HCT116 (cell line): Measurements from ENCODE around the gene GNB1L. TPM values are rescaled to one million over a fixed set of nuclear protein-coding genes. Genes with fewer than 3 reads are reported as not detected.

Experiments
- ATAC-seq: fragments of 200-7000 bp; cut with Tn5 transposase; 2 replicates; pipeline ENCODE4 v1.9.1; 2020; ENCODE audit warnings: mild to moderate bottlenecking, moderate library complexity
- BruUV-seq: library from RNA; stranded (reverse); fragments of 400-500 nt; replicated peaks from 2 replicates; lab custom pipeline; 2021; lab: Mats Ljungman, UMichigan
- CTCF ChIA-PET: fragments of 300-600 bp; sonication (Branson Sonifier 250); formaldehyde crosslinking; loops from one replicate; lab custom pipeline; 2021; ENCODE audit warnings: antibody characterized with exemption; lab: Charles Lee
- POLR2A ChIA-PET: fragments of 300-600, 350-600 bp; sonication (Branson Sonifier 250); formaldehyde crosslinking; loops from one replicate; lab custom pipeline; 2021; ENCODE audit warnings: antibody characterized with exemption; lab: Charles Lee
- RAD21 ChIA-PET, 2 experiments: fragments of 300-600 bp; sonication (Branson Sonifier 250); formaldehyde crosslinking; loops; one replicate each; lab custom pipeline; 2023; ENCODE audit warnings: low total read pairs in 2 of 2; ENCODE audit not compliant: uncharacterized antibody in 2 of 2, unreplicated experiment in 2 of 2, low non-redundant PET in 1 of 2; lab: Charles Lee
- DNase-seq: peaks from one replicate; pipeline ENCODE4 v3.0.0-alpha.2; 2010; ENCODE audit warnings: low read depth, low spot score
- H2AFZ ChIP-seq: fragments of 200-600 bp; shearing (Covaris generic), sonication (generic); 2 replicates; pipeline ENCODE4 v1.6.1; 2017; ENCODE audit warnings: low read depth, mixed run types, mixed read lengths, antibody characterized with exemption, low read length; ENCODE audit not compliant: poor library complexity, severe bottlenecking
- H3K27ac ChIP-seq: 2 replicates; pipeline ENCODE4 v1.5.1; 2012; ENCODE audit warnings: low read depth, low read length
- H3K27me3 ChIP-seq: fragments of 200-600 bp; sonication (generic); 2 replicates; pipeline ENCODE4 v1.6.1; 2016; ENCODE audit warnings: mixed run types, low read length, mixed read lengths; ENCODE audit not compliant: insufficient read depth
- H3K36me3 ChIP-seq, 2 experiments: fragments of 200-500 bp in 1 of 2; fragments of 200-600 bp in 1 of 2; sonication (Bioruptor generic) in 1 of 2; sonication (generic) in 1 of 2; 2 replicates each; pipeline versions ENCODE4 v1.5.1 to v1.6.1; 2014 to 2016; ENCODE audit warnings: low read length in 2 of 2, inconsistent platforms in 1 of 2, mixed read lengths in 1 of 2, mixed run types in 1 of 2; ENCODE audit not compliant: insufficient read depth in 2 of 2, control insufficient read depth in 1 of 2
- H3K4me1 ChIP-seq, 2 experiments: fragments of 200-600 bp in 1 of 2; sonication (generic) in 1 of 2; 2 replicates each; pipeline versions ENCODE4 v1.5.1 to v1.6.1; 2012 to 2017; ENCODE audit warnings: low read length in 2 of 2, inconsistent platforms in 1 of 2, mild to moderate bottlenecking in 1 of 2, mixed read lengths in 1 of 2, mixed run types in 1 of 2, moderate library complexity in 1 of 2; ENCODE audit not compliant: insufficient read depth in 2 of 2, control insufficient read depth in 1 of 2
- H3K4me2 ChIP-seq: fragments of 200-600 bp; sonication (generic); 2 replicates; pipeline ENCODE4 v1.6.1; 2017; ENCODE audit warnings: mixed run types, low read length, mixed read lengths
- H3K4me3 ChIP-seq, 2 experiments: fragments of 200-600 bp in 1 of 2; sonication (generic) in 1 of 2; replicated peaks in 1 of 2; 2 replicates each; pipeline ENCODE4 v1.5.1; 2011 to 2016; ENCODE audit warnings: low read length in 2 of 2, control low read depth in 1 of 2, low read depth in 1 of 2, mild to moderate bottlenecking in 1 of 2, mixed read lengths in 1 of 2, mixed run types in 1 of 2
- H3K79me2 ChIP-seq: fragments of 200-600 bp; sonication (generic); 2 replicates; pipeline ENCODE4 v1.6.1; 2017; ENCODE audit warnings: mild to moderate bottlenecking, mixed run types, low read length, moderate library complexity, mixed read lengths; ENCODE audit not compliant: insufficient read depth
- H3K9ac ChIP-seq: fragments of 200-600 bp; sonication (generic); 2 replicates; pipeline ENCODE4 v1.6.1; 2016; ENCODE audit warnings: low read length, mixed read lengths
- H3K9me2 ChIP-seq: fragments of 200-600 bp; sonication (generic), shearing (Covaris generic); 2 replicates; pipeline ENCODE4 v1.6.1; 2017; ENCODE audit warnings: mixed run types, mild to moderate bottlenecking, moderate library complexity; ENCODE audit not compliant: insufficient read depth
- H3K9me3 ChIP-seq, 2 experiments: fragments of 200-500 bp in 1 of 2; fragments of 200-600 bp in 1 of 2; sonication (Bioruptor generic) in 1 of 2; sonication (generic) in 1 of 2; 2 replicates each; pipeline ENCODE4 v1.6.1; 2014 to 2017; ENCODE audit warnings: low read length in 2 of 2, mixed read lengths in 2 of 2, inconsistent platforms in 1 of 2, low read depth in 1 of 2, mild to moderate bottlenecking in 1 of 2, mixed run types in 1 of 2, moderate library complexity in 1 of 2; ENCODE audit not compliant: control insufficient read depth in 1 of 2, insufficient read depth in 1 of 2
- H4K20me1 ChIP-seq: fragments of 200-600 bp; sonication (generic), shearing (Covaris generic); 2 replicates; pipeline ENCODE4 v1.6.1; 2017; ENCODE audit warnings: mixed run types, mild to moderate bottlenecking, moderate library complexity; ENCODE audit not compliant: insufficient read depth
- CBX3 ChIP-seq: IDR thresholded peaks from 2 replicates; pipeline ENCODE4 v1.6.1; 2012; ENCODE audit warnings: low read depth
- EGR1 ChIP-seq: IDR thresholded peaks from 2 replicates; pipeline ENCODE4 v1.6.1; 2012; ENCODE audit warnings: low read depth
- FOSL1 ChIP-seq: IDR thresholded peaks from 2 replicates; pipeline ENCODE4 v1.6.1; 2012; ENCODE audit warnings: low read depth
- MAX ChIP-seq: IDR thresholded peaks from 2 replicates; pipeline ENCODE4 v1.6.1; 2012
- POLR2A ChIP-seq: IDR thresholded peaks from 2 replicates; pipeline ENCODE4 v1.7.0; 2011; ENCODE audit warnings: borderline replicate concordance; ENCODE audit not compliant: insufficient read depth, insufficient read length; ENCODE audit errors: extremely low read depth
- POLR2AphosphoS5 ChIP-seq: IDR thresholded peaks from 2 replicates; pipeline ENCODE4 v1.6.1; 2011; ENCODE audit warnings: mild to moderate bottlenecking, low read depth, low read length, moderate library complexity
- RAD21 ChIP-seq: IDR thresholded peaks from 2 replicates; pipeline ENCODE4 v1.6.1; 2012; ENCODE audit warnings: low read depth, mild to moderate bottlenecking
- REST ChIP-seq: IDR thresholded peaks from 2 replicates; pipeline ENCODE4 v1.6.1; 2012; ENCODE audit warnings: low read depth
- SP1 ChIP-seq: IDR thresholded peaks from 2 replicates; pipeline ENCODE4 v1.6.1; 2012; ENCODE audit warnings: low read depth
- YY1 ChIP-seq: IDR thresholded peaks from 2 replicates; pipeline ENCODE4 v1.6.1; 2011; ENCODE audit warnings: low read length, low read depth, moderate library complexity, mild to moderate bottlenecking; ENCODE audit not compliant: insufficient replicate concordance; ENCODE audit errors: extremely low read depth
- intact Hi-C: fragments of 100-400 bp; cut with micrococcal nuclease; formaldehyde crosslinking; loops from 2 replicates; pipeline ENCODE4 v1.10.0; 2022
- total RNA-seq: library from RNA; stranded (reverse); gene quantifications from one replicate; pipeline ENCODE4 v1.2.1, GENCODE V29; 2021; ENCODE audit not compliant: unreplicated experiment

The GNB1L gene
- total RNA-seq, 1 experiment from 2014 or later, result 12.1 TPM

GRCh38 chr22:19831016-19831415, 23.7 kb downstream of the GNB1L start:
- POLR2A ChIA-PET, result no interaction called here
- no peak for TF ChIP-seq RAD21
- no peak for TF ChIP-seq POLR2AphosphoS5
- TF ChIP-seq YY1, result no peak
- TF ChIP-seq EGR1, result no peak
- TF ChIP-seq SP1, result no peak
- no peak for TF ChIP-seq MAX
- no peak for TF ChIP-seq POLR2A
- no peak for TF ChIP-seq FOSL1
- no peak for TF ChIP-seq CBX3
- TF ChIP-seq REST, result no peak

More at GRCh38 chr22:19831016-19831415, 23.7 kb downstream of the GNB1L start:
- ChIA-PET CTCF (no interaction called here), RAD21 (no interaction called here)
- no peaks in the 10 kb centered on the region for H3K36me3 ChIP-seq
- no peaks in the 10 kb centered on the region; the same call in none of the 2 replicates for H4K20me1 ChIP-seq
- H3K4me1 ChIP-seq, result no peaks in the 10 kb centered on the region
- H3K27me3 ChIP-seq, result no peaks in the 10 kb centered on the region
- H3K4me3 ChIP-seq, result no peak overlapping the region
- no TSS peak for BruUV-seq
- H3K4me2 ChIP-seq, result no peak overlapping the region
- no peak overlapping the region for H3K9ac ChIP-seq
- intact Hi-C loops, result no loop called here
- H3K27ac ChIP-seq, result no peak overlapping the region
- ATAC-seq (no peak), DNase-seq (no peak)
- H2AFZ ChIP-seq, result no peak overlapping the region
- no peaks in the 10 kb centered on the region for H3K9me2 ChIP-seq
- H3K9me3 ChIP-seq, result no peaks in the 10 kb centered on the region
- H3K79me2 ChIP-seq, result no peaks in the 10 kb centered on the region
